ENCODE results near the gene KIAA0513. TPM values are rescaled to one million over a fixed set of nuclear protein-coding genes. Genes with fewer than 3 reads are reported as not detected.

The KIAA0513 gene
- total and polyA plus RNA-seq, 2 of the 13 experiments (the other 11 are each of a cell fraction or from before 2014, with no cell fraction given): 1.8 TPM

DNA sequence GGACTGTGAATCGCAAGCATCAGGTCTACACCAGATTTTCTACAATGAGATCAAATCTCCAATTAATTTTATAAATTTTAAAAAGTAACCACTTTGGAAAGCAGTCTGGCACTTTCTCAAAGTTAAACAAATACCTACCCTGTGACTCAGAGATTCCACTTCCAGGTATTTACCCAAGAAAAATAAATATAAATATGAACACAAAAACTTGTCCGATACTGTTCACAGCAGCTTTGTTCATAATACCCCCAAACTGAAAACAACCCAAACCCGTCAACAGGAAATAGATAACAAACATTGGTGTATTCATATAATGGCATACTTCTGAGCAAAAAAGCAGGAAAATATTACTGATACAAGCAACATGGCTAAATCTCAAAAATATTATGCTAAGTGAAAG lies 28.4 kb upstream of the KIAA0513 start (continued):
- TF ChIP-seq, protein P1, sequence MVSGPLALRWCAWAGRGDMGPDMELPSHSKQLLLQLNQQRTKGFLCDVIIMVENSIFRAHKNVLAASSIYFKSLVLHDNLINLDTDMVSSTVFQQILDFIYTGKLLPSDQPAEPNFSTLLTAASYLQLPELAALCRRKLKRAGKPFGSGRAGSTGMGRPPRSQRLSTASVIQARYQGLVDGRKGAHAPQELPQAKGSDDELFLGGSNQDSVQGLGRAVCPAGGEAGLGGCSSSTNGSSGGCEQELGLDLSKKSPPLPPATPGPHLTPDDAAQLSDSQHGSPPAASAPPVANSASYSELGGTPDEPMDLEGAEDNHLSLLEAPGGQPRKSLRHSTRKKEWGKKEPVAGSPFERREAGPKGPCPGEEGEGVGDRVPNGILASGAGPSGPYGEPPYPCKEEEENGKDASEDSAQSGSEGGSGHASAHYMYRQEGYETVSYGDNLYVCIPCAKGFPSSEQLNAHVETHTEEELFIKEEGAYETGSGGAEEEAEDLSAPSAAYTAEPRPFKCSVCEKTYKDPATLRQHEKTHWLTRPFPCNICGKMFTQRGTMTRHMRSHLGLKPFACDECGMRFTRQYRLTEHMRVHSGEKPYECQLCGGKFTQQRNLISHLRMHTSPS (CRISPR knock-in tag; IDR thresholded peaks at IDR 0.05; ENCODE audit: low read depth): no peak
- TF ChIP-seq ZNF230 (CRISPR knock-in tag; IDR thresholded peaks at IDR 0.05) (no peak), RCOR2 (CRISPR knock-in tag; IDR thresholded peaks at IDR 0.05) (no peak), DPF2 (CRISPR knock-in tag; IDR thresholded peaks at IDR 0.05; ENCODE audit: borderline replicate concordance, low read depth) (0 out of 2 replicates have a peak, but pooled peaks have one; percentile 25), MBNL3 (CRISPR knock-in tag; conservative IDR thresholded peaks at IDR 0.05) (no peak), XBP1 (CRISPR knock-in tag; IDR thresholded peaks at IDR 0.05) (no peak), HOXA7 (CRISPR knock-in tag; IDR thresholded peaks at IDR 0.05) (no peak), HOXA5 (CRISPR knock-in tag; IDR thresholded peaks at IDR 0.05) (0 out of 2 replicates have a peak, but pooled peaks have one; percentile 61), FOXA3 (CRISPR knock-in tag; IDR thresholded peaks at IDR 0.05) (peak; percentile 79), FOXA1 (IDR thresholded peaks at IDR 0.05) (peak; percentile 62; the same call in 1 of the 2 replicates), FOXA1 (CRISPR knock-in tag; IDR thresholded peaks at IDR 0.05) (peak; percentile 29; the same call in 1 of the 2 replicates), ZSCAN9 (CRISPR knock-in tag; IDR thresholded peaks at IDR 0.05; ENCODE audit: borderline replicate concordance) (no peak), GABPA (IDR thresholded peaks at IDR 0.05; ENCODE audit: low read depth, low read length) (no peak), GABPA (CRISPR knock-in tag; IDR thresholded peaks at IDR 0.05; ENCODE audit: low read depth) (peak; percentile 60), JARID2 (CRISPR knock-in tag; IDR thresholded peaks at IDR 0.05; ENCODE audit: insufficient replicate concordance) (no peak), MIXL1 (CRISPR knock-in tag; IDR thresholded peaks at IDR 0.05) (peak; percentile 31; the same call in 1 of the 2 replicates), IRF2 (CRISPR knock-in tag; IDR thresholded peaks at IDR 0.05) (0 out of 2 replicates have a peak, but pooled peaks have one; percentile 20)
- TF ChIP-seq, protein P2, sequence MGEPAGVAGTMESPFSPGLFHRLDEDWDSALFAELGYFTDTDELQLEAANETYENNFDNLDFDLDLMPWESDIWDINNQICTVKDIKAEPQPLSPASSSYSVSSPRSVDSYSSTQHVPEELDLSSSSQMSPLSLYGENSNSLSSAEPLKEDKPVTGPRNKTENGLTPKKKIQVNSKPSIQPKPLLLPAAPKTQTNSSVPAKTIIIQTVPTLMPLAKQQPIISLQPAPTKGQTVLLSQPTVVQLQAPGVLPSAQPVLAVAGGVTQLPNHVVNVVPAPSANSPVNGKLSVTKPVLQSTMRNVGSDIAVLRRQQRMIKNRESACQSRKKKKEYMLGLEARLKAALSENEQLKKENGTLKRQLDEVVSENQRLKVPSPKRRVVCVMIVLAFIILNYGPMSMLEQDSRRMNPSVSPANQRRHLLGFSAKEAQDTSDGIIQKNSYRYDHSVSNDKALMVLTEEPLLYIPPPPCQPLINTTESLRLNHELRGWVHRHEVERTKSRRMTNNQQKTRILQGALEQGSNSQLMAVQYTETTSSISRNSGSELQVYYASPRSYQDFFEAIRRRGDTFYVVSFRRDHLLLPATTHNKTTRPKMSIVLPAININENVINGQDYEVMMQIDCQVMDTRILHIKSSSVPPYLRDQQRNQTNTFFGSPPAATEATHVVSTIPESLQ (CRISPR knock-in tag; conservative IDR thresholded peaks at IDR 0.05): no peak
- TF ChIP-seq, protein P3, sequence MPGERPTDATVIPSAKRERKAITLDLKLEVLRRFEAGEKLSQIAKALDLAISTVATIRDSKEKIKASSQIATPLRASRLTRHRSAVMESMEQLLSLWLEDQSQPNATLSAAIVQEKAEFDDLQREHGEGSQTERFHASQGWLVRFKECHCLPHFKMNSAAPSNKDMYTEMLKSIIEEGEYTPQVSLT (CRISPR knock-in tag; IDR thresholded peaks at IDR 0.05; ENCODE audit: borderline replicate concordance, low read depth): no peak
- TF ChIP-seq, protein P4, sequence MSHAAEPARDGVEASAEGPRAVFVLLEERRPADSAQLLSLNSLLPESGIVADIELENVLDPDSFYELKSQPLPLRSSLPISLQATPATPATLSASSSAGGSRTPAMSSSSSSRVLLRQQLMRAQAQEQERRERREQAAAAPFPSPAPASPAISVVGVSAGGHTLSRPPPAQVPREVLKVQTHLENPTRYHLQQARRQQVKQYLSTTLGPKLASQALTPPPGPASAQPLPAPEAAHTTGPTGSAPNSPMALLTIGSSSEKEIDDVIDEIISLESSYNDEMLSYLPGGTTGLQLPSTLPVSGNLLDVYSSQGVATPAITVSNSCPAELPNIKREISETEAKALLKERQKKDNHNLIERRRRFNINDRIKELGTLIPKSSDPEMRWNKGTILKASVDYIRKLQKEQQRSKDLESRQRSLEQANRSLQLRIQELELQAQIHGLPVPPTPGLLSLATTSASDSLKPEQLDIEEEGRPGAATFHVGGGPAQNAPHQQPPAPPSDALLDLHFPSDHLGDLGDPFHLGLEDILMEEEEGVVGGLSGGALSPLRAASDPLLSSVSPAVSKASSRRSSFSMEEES (CRISPR knock-in tag; IDR thresholded peaks at IDR 0.05): peak; percentile 43; the same call in 1 of the 2 replicates
- TF ChIP-seq, protein P5, sequence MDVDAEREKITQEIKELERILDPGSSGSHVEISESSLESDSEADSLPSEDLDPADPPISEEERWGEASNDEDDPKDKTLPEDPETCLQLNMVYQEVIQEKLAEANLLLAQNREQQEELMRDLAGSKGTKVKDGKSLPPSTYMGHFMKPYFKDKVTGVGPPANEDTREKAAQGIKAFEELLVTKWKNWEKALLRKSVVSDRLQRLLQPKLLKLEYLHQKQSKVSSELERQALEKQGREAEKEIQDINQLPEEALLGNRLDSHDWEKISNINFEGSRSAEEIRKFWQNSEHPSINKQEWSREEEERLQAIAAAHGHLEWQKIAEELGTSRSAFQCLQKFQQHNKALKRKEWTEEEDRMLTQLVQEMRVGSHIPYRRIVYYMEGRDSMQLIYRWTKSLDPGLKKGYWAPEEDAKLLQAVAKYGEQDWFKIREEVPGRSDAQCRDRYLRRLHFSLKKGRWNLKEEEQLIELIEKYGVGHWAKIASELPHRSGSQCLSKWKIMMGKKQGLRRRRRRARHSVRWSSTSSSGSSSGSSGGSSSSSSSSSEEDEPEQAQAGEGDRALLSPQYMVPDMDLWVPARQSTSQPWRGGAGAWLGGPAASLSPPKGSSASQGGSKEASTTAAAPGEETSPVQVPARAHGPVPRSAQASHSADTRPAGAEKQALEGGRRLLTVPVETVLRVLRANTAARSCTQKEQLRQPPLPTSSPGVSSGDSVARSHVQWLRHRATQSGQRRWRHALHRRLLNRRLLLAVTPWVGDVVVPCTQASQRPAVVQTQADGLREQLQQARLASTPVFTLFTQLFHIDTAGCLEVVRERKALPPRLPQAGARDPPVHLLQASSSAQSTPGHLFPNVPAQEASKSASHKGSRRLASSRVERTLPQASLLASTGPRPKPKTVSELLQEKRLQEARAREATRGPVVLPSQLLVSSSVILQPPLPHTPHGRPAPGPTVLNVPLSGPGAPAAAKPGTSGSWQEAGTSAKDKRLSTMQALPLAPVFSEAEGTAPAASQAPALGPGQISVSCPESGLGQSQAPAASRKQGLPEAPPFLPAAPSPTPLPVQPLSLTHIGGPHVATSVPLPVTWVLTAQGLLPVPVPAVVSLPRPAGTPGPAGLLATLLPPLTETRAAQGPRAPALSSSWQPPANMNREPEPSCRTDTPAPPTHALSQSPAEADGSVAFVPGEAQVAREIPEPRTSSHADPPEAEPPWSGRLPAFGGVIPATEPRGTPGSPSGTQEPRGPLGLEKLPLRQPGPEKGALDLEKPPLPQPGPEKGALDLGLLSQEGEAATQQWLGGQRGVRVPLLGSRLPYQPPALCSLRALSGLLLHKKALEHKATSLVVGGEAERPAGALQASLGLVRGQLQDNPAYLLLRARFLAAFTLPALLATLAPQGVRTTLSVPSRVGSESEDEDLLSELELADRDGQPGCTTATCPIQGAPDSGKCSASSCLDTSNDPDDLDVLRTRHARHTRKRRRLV (CRISPR knock-in tag; IDR thresholded peaks at IDR 0.05): no peak

Measured in HepG2 (cell line).